ENCODE measurements around the gene RHOH. TPM values are rescaled to one million over a fixed set of nuclear protein-coding genes. Genes with fewer than 3 reads are reported as not detected.

Gene RHOH
- total and polyA plus RNA-seq, 9 of the 15 experiments (the other 6 are each of a cell fraction or from before 2014, with no cell fraction given): 14.3 to 37.7 (median 23.2) TPM

DNA sequence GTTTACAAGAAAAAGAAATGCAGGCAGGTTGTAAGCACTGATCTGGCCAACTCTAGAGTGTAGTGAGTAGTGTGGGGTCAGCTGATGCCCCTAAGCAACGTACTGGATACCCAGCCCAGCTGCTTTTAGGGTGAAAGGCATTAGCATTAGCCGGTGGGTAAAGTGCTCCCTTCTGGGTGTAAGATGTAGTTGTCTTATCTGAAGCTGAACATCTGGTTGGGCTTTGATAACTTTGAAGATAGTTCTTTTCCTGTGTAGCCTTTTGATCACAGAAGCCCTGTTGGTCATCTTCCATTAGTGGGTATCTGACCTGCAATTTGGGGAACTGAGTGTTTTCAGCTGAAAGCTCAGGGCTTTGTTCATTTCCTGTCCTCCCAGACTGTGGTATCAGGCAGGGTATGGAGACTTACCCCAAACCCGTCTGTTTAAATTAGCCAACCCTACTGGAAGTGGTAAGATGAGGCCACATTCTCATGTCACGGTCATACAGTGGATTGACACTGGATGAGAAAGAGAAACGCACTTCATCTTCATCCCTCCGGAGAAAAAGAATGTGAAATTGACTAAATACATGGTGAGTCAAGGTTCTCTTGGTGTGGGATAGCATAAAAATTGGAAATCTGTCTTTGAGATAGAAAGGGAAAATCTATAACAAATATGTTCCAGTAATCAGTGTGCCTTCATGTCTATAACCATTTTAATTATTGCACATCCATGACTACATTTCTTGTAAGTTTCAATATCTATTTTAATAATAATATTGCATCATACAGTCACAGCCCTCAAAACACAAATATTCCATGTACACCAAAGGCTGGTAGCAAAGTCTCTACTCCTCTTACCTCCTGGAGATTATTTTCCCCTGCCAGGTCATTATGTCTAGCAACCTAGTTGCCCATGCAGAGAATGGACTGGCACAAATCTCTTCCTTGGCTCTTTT, 8.7 kb downstream of the RHOH start (continued):
- no peak for TF ChIP-seq BDP1 (IDR thresholded peaks at IDR 0.05; ENCODE audit: insufficient read depth, insufficient read length)
- no peak for TF ChIP-seq HOXB6 (CRISPR knock-in tag; IDR thresholded peaks at IDR 0.05; ENCODE audit: borderline replicate concordance)
- peak; percentile 63; the same call in 1 of the 2 replicates for TF ChIP-seq FOXM1 (IDR thresholded peaks at IDR 0.05; ENCODE audit: low read depth)
- no peak for TF ChIP-seq FOXM1 (CRISPR knock-in tag; IDR thresholded peaks at IDR 0.05; ENCODE audit: low read depth)
- no peak for TF ChIP-seq ERF (CRISPR knock-in tag; IDR thresholded peaks at IDR 0.05)
- no peak for TF ChIP-seq ZFP36 (IDR thresholded peaks at IDR 0.05; ENCODE audit: low read depth, low read length, partially characterized antibody)
- no peak for TF ChIP-seq ZNF133 (CRISPR knock-in tag; IDR thresholded peaks at IDR 0.05)
- TF ChIP-seq PHB2 (IDR thresholded peaks at IDR 0.05; ENCODE audit: low read depth): no peak
- TF ChIP-seq, protein P1, sequence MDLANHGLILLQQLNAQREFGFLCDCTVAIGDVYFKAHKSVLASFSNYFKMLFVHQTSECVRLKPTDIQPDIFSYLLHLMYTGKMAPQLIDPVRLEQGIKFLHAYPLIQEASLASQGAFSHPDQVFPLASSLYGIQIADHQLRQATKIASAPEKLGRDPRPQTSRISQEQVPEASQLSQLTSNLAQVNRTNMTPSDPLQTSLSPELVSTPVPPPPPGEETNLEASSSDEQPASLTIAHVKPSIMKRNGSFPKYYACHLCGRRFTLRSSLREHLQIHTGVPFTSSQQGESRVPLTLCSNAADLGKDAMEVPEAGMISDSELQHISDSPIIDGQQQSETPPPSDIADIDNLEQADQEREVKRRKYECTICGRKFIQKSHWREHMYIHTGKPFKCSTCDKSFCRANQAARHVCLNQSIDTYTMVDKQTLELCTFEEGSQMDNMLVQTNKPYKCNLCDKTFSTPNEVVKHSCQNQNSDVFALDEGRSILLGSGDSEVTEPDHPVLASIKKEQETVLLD (IDR thresholded peaks at IDR 0.05): peak; percentile 25; the same call in 1 of the 2 replicates
- no peak for TF ChIP-seq MXD1 (CRISPR knock-in tag; IDR thresholded peaks at IDR 0.05; ENCODE audit: borderline replicate concordance, poor library complexity, severe bottlenecking)
- no peak for TF ChIP-seq RBM22 (IDR thresholded peaks at IDR 0.05; ENCODE audit: low read depth, low read length, poor library complexity, severe bottlenecking)
- 0 out of 2 replicates have a peak, but pooled peaks have one; percentile 75 for TF ChIP-seq NFRKB (IDR thresholded peaks at IDR 0.05; ENCODE audit: low read depth)
- TF ChIP-seq CC2D1A (IDR thresholded peaks at IDR 0.05): 0 out of 2 replicates have a peak, but pooled peaks have one; percentile 19
- TF ChIP-seq, protein P2, sequence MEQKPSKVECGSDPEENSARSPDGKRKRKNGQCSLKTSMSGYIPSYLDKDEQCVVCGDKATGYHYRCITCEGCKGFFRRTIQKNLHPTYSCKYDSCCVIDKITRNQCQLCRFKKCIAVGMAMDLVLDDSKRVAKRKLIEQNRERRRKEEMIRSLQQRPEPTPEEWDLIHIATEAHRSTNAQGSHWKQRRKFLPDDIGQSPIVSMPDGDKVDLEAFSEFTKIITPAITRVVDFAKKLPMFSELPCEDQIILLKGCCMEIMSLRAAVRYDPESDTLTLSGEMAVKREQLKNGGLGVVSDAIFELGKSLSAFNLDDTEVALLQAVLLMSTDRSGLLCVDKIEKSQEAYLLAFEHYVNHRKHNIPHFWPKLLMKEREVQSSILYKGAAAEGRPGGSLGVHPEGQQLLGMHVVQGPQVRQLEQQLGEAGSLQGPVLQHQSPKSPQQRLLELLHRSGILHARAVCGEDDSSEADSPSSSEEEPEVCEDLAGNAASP (IDR thresholded peaks at IDR 0.05): no peak

Measured in K562 (cell line).